AG08396 (cell line): ENCODE measurements around the gene CYB5A.

Experiments used
- DNase-seq: peaks from one replicate; pipeline ENCODE4 v3.0.0; 2012; ENCODE audit warnings: low spot score, mixed read lengths

CYB5A gene

GRCh38 chr18:74244554-74244953 is 47.2 kb downstream of the CYB5A start:
- no peak for DNase-seq

- no peak for DNase-seq
Measured at GRCh38 chr18:74243127-74243526, 48.6 kb downstream of the CYB5A start.

GRCh38 chr18:74242438-74243096 is 49.2 kb downstream of the CYB5A start:
- no peak for DNase-seq

GRCh38 chr18:74241970-74242369 is 49.8 kb downstream of the CYB5A start:
- DNase-seq: no peak

GRCh38 chr18:74241426-74241825 is 50.3 kb downstream of the CYB5A start:
- DNase-seq: no peak

- DNase-seq: no peak
Measured at GRCh38 chr18:74239567-74239966, 52.2 kb downstream of the CYB5A start.

- DNase-seq: peak; percentile 24
Measured at GRCh38 chr18:74234326-74235171, 57.2 kb downstream of the CYB5A start.

- no peak for DNase-seq
Measured at GRCh38 chr18:74233933-74234325, 57.8 kb downstream of the CYB5A start.

- no peak for DNase-seq
Measured at GRCh38 chr18:74230922-74231714, 60.6 kb downstream of the CYB5A start.

GRCh38 chr18:74229891-74230290 is 61.9 kb downstream of the CYB5A start:
- no peak for DNase-seq

- no peak for DNase-seq
Measured at GRCh38 chr18:74229005-74229404, 62.8 kb downstream of the CYB5A start.

GRCh38 chr18:74228312-74228711 is 63.5 kb downstream of the CYB5A start:
- DNase-seq: no peak

GRCh38 chr18:74226666-74227065 is 65.1 kb downstream of the CYB5A start:
- DNase-seq: no peak

- no peak for DNase-seq
Measured at GRCh38 chr18:74226156-74226555, 65.6 kb downstream of the CYB5A start.

GRCh38 chr18:74225193-74225840 is 66.4 kb downstream of the CYB5A start:
- DNase-seq: no peak

- DNase-seq: no peak
Measured at GRCh38 chr18:74222710-74223494, 68.9 kb downstream of the CYB5A start.

- DNase-seq: no peak
Measured at GRCh38 chr18:74221081-74221480, 70.7 kb downstream of the CYB5A start.

GRCh38 chr18:74219056-74219455 is 72.7 kb downstream of the CYB5A start:
- DNase-seq: no peak

GRCh38 chr18:74217476-74218143 is 74.2 kb downstream of the CYB5A start:
- DNase-seq: no peak

- DNase-seq: no peak
Measured at GRCh38 chr18:74216661-74217110, 75.1 kb downstream of the CYB5A start.

- no peak for DNase-seq
Measured at GRCh38 chr18:74215863-74216262, 75.9 kb downstream of the CYB5A start.
